ENCODE measurements around the gene QPRT.

Gene QPRT

DNA sequence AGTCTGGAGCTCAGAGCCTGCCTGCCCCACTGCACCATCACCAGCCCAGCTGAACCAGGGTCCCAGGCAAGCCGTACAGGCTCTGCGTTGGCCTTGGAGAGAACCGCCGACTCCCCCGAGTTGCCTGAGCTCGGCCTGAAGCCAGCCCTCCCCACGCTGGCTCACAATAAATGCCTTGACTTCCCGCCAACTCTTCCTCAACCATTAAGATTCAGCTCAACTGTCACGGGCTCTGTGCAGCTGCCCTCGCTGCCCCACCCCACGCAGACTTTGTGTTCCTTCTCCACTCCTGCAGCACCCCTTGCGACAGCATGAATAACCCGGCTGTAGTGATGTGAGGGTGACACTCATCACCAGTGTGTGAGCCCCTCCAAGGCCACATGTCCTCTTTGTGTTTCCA lies 4.8 kb upstream of the QPRT start:
- Histone ChIP-seq H3K4me2 (ENCODE audit: insufficient read depth, low read length) (no peak overlapping the region), H4K20me1 (ENCODE audit: insufficient read depth, low read length) (peaks cover 5% of the 10 kb centered on the region; the same call in 1 of the 2 replicates), H3K27me3 (ENCODE audit: insufficient read depth, low read length, poor library complexity) (no peaks in the 10 kb centered on the region), H3K9ac (ENCODE audit: low read depth, low read length) (no peak overlapping the region), H3K27ac (ENCODE audit: low read length) (peak overlapping the region; percentile 51; the same call in 1 of the 2 replicates), H3K36me3 (ENCODE audit: insufficient read depth, low read length) (peaks cover 10% of the 10 kb centered on the region), H3K4me3 (ENCODE audit: low read depth in 1 of 2, low read length in 2 of 2) (no peak overlapping the region), H3K4me1 (ENCODE audit: insufficient read depth, low read length) (peaks cover 10% of the 10 kb centered on the region), H3K9me3 (ENCODE audit: insufficient read depth, low read length, severe bottlenecking) (no peaks in the 10 kb centered on the region), H3K79me2 (ENCODE audit: insufficient read depth, low read length) (peaks cover 32% of the 10 kb centered on the region), H2AFZ (ENCODE audit: low read depth, low read length) (no peak overlapping the region)
- TF ChIP-seq, protein P1, sequence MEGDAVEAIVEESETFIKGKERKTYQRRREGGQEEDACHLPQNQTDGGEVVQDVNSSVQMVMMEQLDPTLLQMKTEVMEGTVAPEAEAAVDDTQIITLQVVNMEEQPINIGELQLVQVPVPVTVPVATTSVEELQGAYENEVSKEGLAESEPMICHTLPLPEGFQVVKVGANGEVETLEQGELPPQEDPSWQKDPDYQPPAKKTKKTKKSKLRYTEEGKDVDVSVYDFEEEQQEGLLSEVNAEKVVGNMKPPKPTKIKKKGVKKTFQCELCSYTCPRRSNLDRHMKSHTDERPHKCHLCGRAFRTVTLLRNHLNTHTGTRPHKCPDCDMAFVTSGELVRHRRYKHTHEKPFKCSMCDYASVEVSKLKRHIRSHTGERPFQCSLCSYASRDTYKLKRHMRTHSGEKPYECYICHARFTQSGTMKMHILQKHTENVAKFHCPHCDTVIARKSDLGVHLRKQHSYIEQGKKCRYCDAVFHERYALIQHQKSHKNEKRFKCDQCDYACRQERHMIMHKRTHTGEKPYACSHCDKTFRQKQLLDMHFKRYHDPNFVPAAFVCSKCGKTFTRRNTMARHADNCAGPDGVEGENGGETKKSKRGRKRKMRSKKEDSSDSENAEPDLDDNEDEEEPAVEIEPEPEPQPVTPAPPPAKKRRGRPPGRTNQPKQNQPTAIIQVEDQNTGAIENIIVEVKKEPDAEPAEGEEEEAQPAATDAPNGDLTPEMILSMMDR (IDR thresholded peaks at IDR 0.05; ENCODE audit: borderline replicate concordance, extremely low read depth, low read length, poor library complexity, severe bottlenecking), result no peak
- TF ChIP-seq EZH2 (IDR thresholded peaks at IDR 0.05; ENCODE audit: borderline replicate concordance, low read depth, low read length, severe bottlenecking), result no peak
- ATAC-seq (ENCODE audit: insufficient read depth, low read depth) (no peak), DNase-seq (no peak)

- Histone ChIP-seq H3K27me3 (ENCODE audit: insufficient read depth, low read length, poor library complexity) (no peaks in the 10 kb centered on the region), H2AFZ (ENCODE audit: low read depth, low read length) (no peak overlapping the region), H3K9ac (ENCODE audit: low read depth, low read length) (no peak overlapping the region), H3K79me2 (ENCODE audit: insufficient read depth, low read length) (peaks cover 23% of the 10 kb centered on the region), H3K4me3 (ENCODE audit: low read depth in 1 of 2, low read length in 2 of 2) (no peak overlapping the region), H3K4me2 (ENCODE audit: insufficient read depth, low read length) (no peak overlapping the region), H3K36me3 (ENCODE audit: insufficient read depth, low read length) (peaks cover 6% of the 10 kb centered on the region; the same call in 1 of the 2 replicates), H3K27ac (ENCODE audit: low read length) (peak overlapping the region; percentile 22; the same call in 1 of the 2 replicates), H3K4me1 (ENCODE audit: insufficient read depth, low read length) (peaks cover 27% of the 10 kb centered on the region), H4K20me1 (ENCODE audit: insufficient read depth, low read length) (0 out of 2 replicates have a peak, but pooled peaks cover 5% of the 10 kb centered on the region), H3K9me3 (ENCODE audit: insufficient read depth, low read length, severe bottlenecking) (no peaks in the 10 kb centered on the region)
- peak; percentile 42 for DNase-seq
- peak; percentile 60 for ATAC-seq (ENCODE audit: insufficient read depth, low read depth)
- no peak for TF ChIP-seq EZH2 (IDR thresholded peaks at IDR 0.05; ENCODE audit: borderline replicate concordance, low read depth, low read length, severe bottlenecking)
- TF ChIP-seq, protein P1 (IDR thresholded peaks at IDR 0.05; ENCODE audit: borderline replicate concordance, extremely low read depth, low read length, poor library complexity, severe bottlenecking), result no peak
These were observed 3.0 kb upstream of the QPRT start for GRCh38 chr16:29675811-29676643.

- Histone ChIP-seq H3K4me3 (ENCODE audit: low read depth in 1 of 2, low read length in 2 of 2) (no peak overlapping the region), H3K27ac (ENCODE audit: low read length) (peak overlapping the region; percentile 44), H4K20me1 (ENCODE audit: insufficient read depth, low read length) (no peaks in the 10 kb centered on the region), H2AFZ (ENCODE audit: low read depth, low read length) (no peak overlapping the region), H3K27me3 (ENCODE audit: insufficient read depth, low read length, poor library complexity) (no peaks in the 10 kb centered on the region), H3K9ac (ENCODE audit: low read depth, low read length) (no peak overlapping the region), H3K79me2 (ENCODE audit: insufficient read depth, low read length) (peaks cover 17% of the 10 kb centered on the region), H3K36me3 (ENCODE audit: insufficient read depth, low read length) (no peaks in the 10 kb centered on the region), H3K9me3 (ENCODE audit: insufficient read depth, low read length, severe bottlenecking) (no peaks in the 10 kb centered on the region), H3K4me1 (ENCODE audit: insufficient read depth, low read length) (peaks cover 28% of the 10 kb centered on the region), H3K4me2 (ENCODE audit: insufficient read depth, low read length) (no peak overlapping the region)
- ATAC-seq (ENCODE audit: insufficient read depth, low read depth) (no peak), DNase-seq (no peak)
- TF ChIP-seq, protein P1 (IDR thresholded peaks at IDR 0.05; ENCODE audit: borderline replicate concordance, extremely low read depth, low read length, poor library complexity, severe bottlenecking), result no peak
These were observed 1.8 kb upstream of the QPRT start for GRCh38 chr16:29676989-29677785.

All from DND-41 (cell line).